Measurements from ENCODE around the gene NELL1.
A peak's percentile ranks its signal among the peaks of the same experiment; 100 is the strongest.

- no peak for TF ChIP-seq ISL1 (CRISPR knock-in tag; IDR thresholded peaks at IDR 0.05)
- TF ChIP-seq, protein P1, sequence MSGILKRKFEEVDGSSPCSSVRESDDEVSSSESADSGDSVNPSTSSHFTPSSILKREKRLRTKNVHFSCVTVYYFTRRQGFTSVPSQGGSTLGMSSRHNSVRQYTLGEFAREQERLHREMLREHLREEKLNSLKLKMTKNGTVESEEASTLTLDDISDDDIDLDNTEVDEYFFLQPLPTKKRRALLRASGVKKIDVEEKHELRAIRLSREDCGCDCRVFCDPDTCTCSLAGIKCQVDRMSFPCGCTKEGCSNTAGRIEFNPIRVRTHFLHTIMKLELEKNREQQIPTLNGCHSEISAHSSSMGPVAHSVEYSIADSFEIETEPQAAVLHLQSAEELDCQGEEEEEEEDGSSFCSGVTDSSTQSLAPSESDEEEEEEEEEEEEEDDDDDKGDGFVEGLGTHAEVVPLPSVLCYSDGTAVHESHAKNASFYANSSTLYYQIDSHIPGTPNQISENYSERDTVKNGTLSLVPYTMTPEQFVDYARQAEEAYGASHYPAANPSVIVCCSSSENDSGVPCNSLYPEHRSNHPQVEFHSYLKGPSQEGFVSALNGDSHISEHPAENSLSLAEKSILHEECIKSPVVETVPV (CRISPR knock-in tag; IDR thresholded peaks at IDR 0.05): no peak
- peak; percentile 95 for TF ChIP-seq TCF4 (CRISPR knock-in tag; IDR thresholded peaks at IDR 0.05; ENCODE audit: borderline replicate concordance)
- no peak for TF ChIP-seq RARB (CRISPR knock-in tag; IDR thresholded peaks at IDR 0.05)
- 0 out of 2 replicates have a peak, but pooled peaks have one; percentile 20 for TF ChIP-seq BACH2 (CRISPR knock-in tag; IDR thresholded peaks at IDR 0.05; ENCODE audit: borderline replicate concordance)
- TF ChIP-seq, protein P2, sequence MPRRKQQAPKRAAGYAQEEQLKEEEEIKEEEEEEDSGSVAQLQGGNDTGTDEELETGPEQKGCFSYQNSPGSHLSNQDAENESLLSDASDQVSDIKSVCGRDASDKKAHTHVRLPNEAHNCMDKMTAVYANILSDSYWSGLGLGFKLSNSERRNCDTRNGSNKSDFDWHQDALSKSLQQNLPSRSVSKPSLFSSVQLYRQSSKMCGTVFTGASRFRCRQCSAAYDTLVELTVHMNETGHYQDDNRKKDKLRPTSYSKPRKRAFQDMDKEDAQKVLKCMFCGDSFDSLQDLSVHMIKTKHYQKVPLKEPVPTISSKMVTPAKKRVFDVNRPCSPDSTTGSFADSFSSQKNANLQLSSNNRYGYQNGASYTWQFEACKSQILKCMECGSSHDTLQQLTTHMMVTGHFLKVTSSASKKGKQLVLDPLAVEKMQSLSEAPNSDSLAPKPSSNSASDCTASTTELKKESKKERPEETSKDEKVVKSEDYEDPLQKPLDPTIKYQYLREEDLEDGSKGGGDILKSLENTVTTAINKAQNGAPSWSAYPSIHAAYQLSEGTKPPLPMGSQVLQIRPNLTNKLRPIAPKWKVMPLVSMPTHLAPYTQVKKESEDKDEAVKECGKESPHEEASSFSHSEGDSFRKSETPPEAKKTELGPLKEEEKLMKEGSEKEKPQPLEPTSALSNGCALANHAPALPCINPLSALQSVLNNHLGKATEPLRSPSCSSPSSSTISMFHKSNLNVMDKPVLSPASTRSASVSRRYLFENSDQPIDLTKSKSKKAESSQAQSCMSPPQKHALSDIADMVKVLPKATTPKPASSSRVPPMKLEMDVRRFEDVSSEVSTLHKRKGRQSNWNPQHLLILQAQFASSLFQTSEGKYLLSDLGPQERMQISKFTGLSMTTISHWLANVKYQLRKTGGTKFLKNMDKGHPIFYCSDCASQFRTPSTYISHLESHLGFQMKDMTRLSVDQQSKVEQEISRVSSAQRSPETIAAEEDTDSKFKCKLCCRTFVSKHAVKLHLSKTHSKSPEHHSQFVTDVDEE (CRISPR knock-in tag; IDR thresholded peaks at IDR 0.05): peak; percentile 68; the same call in 1 of the 2 replicates
- no peak for TF ChIP-seq PATZ1 (CRISPR knock-in tag; IDR thresholded peaks at IDR 0.05; ENCODE audit: borderline replicate concordance)
- no peak for TF ChIP-seq TOX (CRISPR knock-in tag; IDR thresholded peaks at IDR 0.05; ENCODE audit: borderline replicate concordance)
- no peak for TF ChIP-seq ESRRG (CRISPR knock-in tag; IDR thresholded peaks at IDR 0.05)
- no peak for TF ChIP-seq ZFP3 (CRISPR knock-in tag; IDR thresholded peaks at IDR 0.05)
- no peak for TF ChIP-seq CSDC2 (CRISPR knock-in tag; IDR thresholded peaks at IDR 0.05)
- no peak for TF ChIP-seq ARNTL (CRISPR knock-in tag; IDR thresholded peaks at IDR 0.05; ENCODE audit: borderline replicate concordance, low read depth)
Observed at GRCh38 chr11:21556926-21557325, 887.5 kb downstream of the NELL1 start.

All from SK-N-SH treated with all-trans-retinoic acid at 6 μM for 48 hours (cell line).